ENCODE measurements around the gene CAPS2. TPM values are rescaled to one million over a fixed set of nuclear protein-coding genes. Genes with fewer than 3 reads are reported as not detected.

Gene CAPS2
- total RNA-seq = 2.1 and 2.8 TPM in 2 replicates

GRCh38 chr12:75329918-75330826 is at the start of gene CAPS2:
CAPS2 (minus strand) TSS chr12:75330324; CDS start chr12:75326498, 3,826 bp downstream.
- intact Hi-C loops (cut with micrococcal nuclease) = loop anchor here (1.0 to 10.0 kb wide), 6 partner anchors 150 to 1434 kb away; partner anchors contain the start of genes BBS10, GLIPR1, OSBPL8 and ZDHHC17

GRCh38 chr12:75378354-75378753 is 48.2 kb upstream of the CAPS2 start:
- intact Hi-C loops (cut with micrococcal nuclease) = no loop called here

- intact Hi-C loops (cut with micrococcal nuclease) = no loop called here
Measured at GRCh38 chr12:75374971-75375370, 44.8 kb upstream of the CAPS2 start.

GRCh38 chr12:75366629-75367028 is 36.5 kb upstream of the CAPS2 start:
- intact Hi-C loops (cut with micrococcal nuclease) = no loop called here

- intact Hi-C loops (cut with micrococcal nuclease) = no loop called here
Measured at GRCh38 chr12:75364919-75365318, 34.8 kb upstream of the CAPS2 start.

GRCh38 chr12:75361408-75361807 is 31.3 kb upstream of the CAPS2 start:
- intact Hi-C loops (cut with micrococcal nuclease) = loop anchor here (1.0 to 2.0 kb wide), 4 partner anchors 15 to 30 kb away; partner anchors contain the start of genes GLIPR1L1 and GLIPR1L2

- intact Hi-C loops (cut with micrococcal nuclease) = loop anchor here (1.0 to 2.0 kb wide), 4 partner anchors 14 to 30 kb away; partner anchors contain the start of genes GLIPR1L1 and GLIPR1L2
Measured at GRCh38 chr12:75360920-75361319, 30.8 kb upstream of the CAPS2 start.

GRCh38 chr12:75354011-75354410 is 23.9 kb upstream of the CAPS2 start:
- intact Hi-C loops (cut with micrococcal nuclease) = no loop called here

- intact Hi-C loops (cut with micrococcal nuclease) = no loop called here
Measured at GRCh38 chr12:75350413-75350812, 20.3 kb upstream of the CAPS2 start.

GRCh38 chr12:75349946-75350345 is 19.8 kb upstream of the CAPS2 start:
- intact Hi-C loops (cut with micrococcal nuclease) = no loop called here

GRCh38 chr12:75346215-75346614 is 16.1 kb upstream of the CAPS2 start:
- intact Hi-C loops (cut with micrococcal nuclease) = loop anchor here (1.0 to 2.0 kb wide), 4 partner anchors 8 to 45 kb away; partner anchors contain the start of genes GLIPR1L1 and GLIPR1L2

GRCh38 chr12:75345531-75345930 is 15.4 kb upstream of the CAPS2 start:
- intact Hi-C loops (cut with micrococcal nuclease) = no loop called here

- intact Hi-C loops (cut with micrococcal nuclease) = no loop called here
Measured at GRCh38 chr12:75341873-75342272, 11.7 kb upstream of the CAPS2 start.

- intact Hi-C loops (cut with micrococcal nuclease) = loop anchor here (1.0 to 10.0 kb wide), 7 partner anchors 8 to 1217 kb away; partner anchors contain the start of genes ATXN7L3B, GLIPR1 and OSBPL8
Measured at GRCh38 chr12:75337905-75338304, 7.8 kb upstream of the CAPS2 start.

GRCh38 chr12:75334384-75335030 is 4.4 kb upstream of the CAPS2 start, which contains the start of gene GLIPR1L1:
GLIPR1L1 (plus strand) TSS chr12:75334670; CDS start chr12:75334729, 59 bp downstream.
- intact Hi-C loops (cut with micrococcal nuclease) = loop anchor here (1.0 to 10.0 kb wide), 14 partner anchors 12 to 1220 kb away; partner anchors contain the start of genes ATXN7L3B, BBS10, GLIPR1 and GLIPR1L2

GRCh38 chr12:75327642-75328041 is 2.5 kb downstream of the CAPS2 start:
- intact Hi-C loops (cut with micrococcal nuclease) = no loop called here

- intact Hi-C loops (cut with micrococcal nuclease) = no loop called here
Measured at GRCh38 chr12:75323663-75324062, 6.5 kb downstream of the CAPS2 start.

- intact Hi-C loops (cut with micrococcal nuclease) = no loop called here
Measured at GRCh38 chr12:75322464-75322863, 7.7 kb downstream of the CAPS2 start.

GRCh38 chr12:75317784-75318183 is 12.3 kb downstream of the CAPS2 start:
- intact Hi-C loops (cut with micrococcal nuclease) = no loop called here

GRCh38 chr12:75315518-75315917 is 14.6 kb downstream of the CAPS2 start:
- intact Hi-C loops (cut with micrococcal nuclease) = no loop called here

- intact Hi-C loops (cut with micrococcal nuclease) = no loop called here
Measured at GRCh38 chr12:75311369-75311768, 18.8 kb downstream of the CAPS2 start.

GRCh38 chr12:75308279-75308678 is 21.8 kb downstream of the CAPS2 start:
- intact Hi-C loops (cut with micrococcal nuclease) = no loop called here
